HG02938 (cell line): ENCODE measurements around the gene EMC9.

ENCODE experiments used
- ATAC-seq: cut with Tn5 transposase; IDR thresholded peaks from one replicate; pipeline ENCODE4 v1.9.1; 2021; ENCODE audit warnings: mild to moderate bottlenecking, moderate library complexity; ENCODE audit not compliant: unreplicated experiment

Gene EMC9

GRCh38 chr14:24149302-24149969 lies 8.0 kb upstream of the EMC9 start:
- no peak for ATAC-seq

- ATAC-seq, result no peak
These were observed 6.5 kb upstream of the EMC9 start for GRCh38 chr14:24147761-24148428.

- peak; percentile 85 for ATAC-seq
These were observed 5.8 kb upstream of the EMC9 start, which contains the start of gene RNF31 for GRCh38 chr14:24146978-24147760. Gene RNF31 (plus strand): TSS chr14:24147498. CDS start chr14:24147699, 201 bp downstream.

DNA sequence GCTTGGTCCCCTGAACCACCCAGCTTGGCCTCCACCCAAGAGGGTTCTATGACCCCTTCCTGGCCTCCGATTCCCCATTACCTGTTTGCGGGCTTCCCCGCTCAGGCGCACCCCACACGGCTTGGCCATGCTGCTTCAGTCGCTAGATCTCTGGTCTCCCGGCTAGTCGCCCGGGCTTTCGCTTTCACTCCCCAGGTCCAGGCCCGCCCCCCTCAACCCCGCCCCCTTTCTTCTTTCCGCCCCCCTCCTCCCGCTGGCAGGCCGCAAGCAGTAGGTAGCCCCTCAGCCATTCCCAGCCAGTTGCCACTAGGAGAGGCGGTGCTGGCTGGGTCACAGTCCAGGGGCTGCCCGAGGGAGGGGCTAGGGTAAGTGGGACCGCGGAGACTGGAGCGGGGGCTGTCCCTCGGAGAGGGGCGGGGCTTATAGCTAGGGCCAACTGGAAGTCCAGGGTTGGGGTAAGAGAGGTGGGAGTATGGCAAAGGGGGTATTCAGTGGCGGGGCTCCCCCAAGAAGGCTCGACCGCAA lies 5.1 kb upstream of the EMC9 start, which contains the start of gene PSME2:
Gene PSME2, minus strand, starts transcription at position 158 of the 525 bp plus-strand sequence. Its CDS starts 29 bp downstream, at position 129.
- ATAC-seq, result peak; percentile 53

GRCh38 chr14:24145690-24146452 lies 4.5 kb upstream of the EMC9 start:
- ATAC-seq, result no peak

DNA sequence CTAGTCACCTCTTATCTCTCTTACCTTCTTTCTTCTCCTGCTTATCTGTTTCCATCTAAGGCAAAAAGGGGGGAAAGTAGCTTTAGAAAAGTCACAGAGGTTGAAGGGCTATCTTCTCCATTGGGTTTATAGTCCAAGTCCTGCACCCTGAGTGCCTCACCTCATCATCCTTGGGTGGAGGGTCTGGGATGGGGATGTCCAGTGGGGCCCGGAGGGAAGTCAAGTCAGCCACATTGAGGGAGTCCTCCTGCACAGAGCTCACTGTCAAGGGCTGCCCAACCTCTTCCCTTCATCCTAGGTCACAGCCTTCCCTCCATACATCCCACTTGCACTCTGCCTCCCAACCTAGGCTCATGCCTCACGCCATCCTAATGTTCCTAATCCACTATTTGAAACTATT lies 3.8 kb upstream of the EMC9 start:
- no peak for ATAC-seq

DNA sequence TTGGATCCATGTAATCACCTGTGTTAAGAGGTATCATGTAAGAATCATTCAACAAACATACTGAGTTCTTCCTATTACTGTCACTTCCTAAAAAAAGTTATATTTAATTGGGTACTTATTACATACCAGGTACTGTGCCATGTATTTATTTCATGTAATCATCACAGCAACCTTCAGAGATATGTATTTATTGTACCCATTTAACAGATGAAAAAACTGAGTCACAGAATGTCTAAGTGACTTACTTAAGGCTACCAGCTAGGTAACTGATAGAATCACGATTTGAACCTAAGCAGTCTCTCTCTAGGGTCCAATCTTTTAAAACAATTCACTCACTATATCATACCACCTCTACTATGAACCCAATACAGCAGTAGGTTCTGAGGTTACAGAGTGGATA lies 3.1 kb upstream of the EMC9 start:
- ATAC-seq, result no peak

- ATAC-seq, result no peak
These were observed 2.1 kb upstream of the EMC9 start for GRCh38 chr14:24143511-24143910.

GRCh38 chr14:24139272-24139934 lies 2.0 kb downstream of the EMC9 start:
- no peak for ATAC-seq

DNA sequence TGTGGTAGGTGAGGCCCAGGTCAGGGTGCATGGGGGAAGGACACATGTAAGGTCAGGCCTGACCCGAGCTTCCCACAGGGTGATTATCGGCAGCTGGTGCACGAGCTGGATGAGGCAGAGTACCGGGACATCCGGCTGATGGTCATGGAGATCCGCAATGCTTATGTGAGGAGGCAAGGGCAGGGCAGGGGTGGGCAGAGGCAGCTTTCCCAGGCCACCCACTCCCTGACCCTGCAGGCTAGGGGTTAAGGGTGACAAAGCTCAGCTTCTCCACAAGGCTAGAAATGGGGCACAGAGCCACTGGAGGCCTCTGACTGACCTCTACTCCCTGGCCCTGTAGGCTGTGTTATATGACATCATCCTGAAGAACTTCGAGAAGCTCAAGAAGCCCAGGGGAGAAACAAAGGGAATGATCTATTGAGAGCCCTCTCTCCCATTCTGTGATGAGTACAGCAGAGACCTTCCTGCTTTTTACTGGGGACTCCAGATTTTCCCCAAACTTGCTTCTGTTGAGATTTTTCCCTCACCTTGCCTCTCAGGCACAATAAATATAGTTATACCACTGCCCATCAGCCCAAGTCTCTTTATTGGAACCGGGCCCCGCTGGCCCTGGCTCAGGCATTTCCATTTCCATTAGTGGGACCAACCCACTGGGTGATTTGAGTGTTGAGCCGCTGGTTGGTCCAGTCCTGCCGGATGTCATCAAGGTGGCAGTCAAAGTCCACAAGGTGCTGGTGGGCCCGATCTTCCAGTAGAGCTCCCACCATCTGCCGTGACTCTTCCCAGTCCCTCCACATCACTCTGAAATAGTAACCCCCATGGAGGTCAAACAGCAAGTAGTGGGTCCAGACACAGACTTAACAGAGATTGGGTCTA lies 2.8 kb downstream of the EMC9 start:
- no peak for ATAC-seq

DNA sequence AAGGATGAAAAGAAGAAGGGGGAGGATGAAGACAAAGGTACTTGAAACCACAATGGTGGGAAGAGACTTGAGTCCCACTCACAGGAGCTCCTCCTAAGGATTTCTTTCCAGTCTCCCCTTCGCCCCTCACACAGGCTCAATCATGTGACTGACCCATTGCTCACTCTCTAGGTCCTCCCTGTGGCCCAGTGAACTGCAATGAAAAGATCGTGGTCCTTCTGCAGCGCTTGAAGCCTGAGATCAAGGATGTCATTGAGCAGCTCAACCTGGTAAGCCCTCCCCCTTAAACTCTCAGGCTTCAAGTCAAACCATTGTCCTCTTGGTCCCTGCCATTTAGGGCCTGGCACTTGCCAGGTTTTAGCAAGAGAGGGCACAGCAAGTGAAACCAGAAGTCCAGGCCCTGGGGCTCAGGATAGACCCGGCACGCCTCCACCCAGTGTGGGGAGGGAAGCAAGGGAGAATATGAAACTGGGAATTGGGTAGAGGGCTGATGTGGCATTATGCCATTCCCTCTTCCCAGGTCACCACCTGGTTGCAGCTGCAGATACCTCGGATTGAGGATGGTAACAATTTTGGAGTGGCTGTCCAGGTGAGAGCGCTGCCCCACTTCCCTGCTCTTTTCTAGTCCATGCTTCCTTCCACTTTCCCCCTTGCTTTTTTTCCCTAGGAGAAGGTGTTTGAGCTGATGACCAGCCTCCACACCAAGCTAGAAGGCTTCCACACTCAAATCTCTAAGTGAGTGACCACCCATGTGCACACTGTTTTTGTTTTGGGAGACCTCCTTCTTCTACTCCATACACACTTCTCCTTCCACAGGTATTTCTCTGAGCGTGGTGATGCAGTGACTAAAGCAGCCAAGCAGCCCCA lies 3.6 kb downstream of the EMC9 start:
- ATAC-seq, result no peak

- ATAC-seq, result no peak
These were observed 4.5 kb downstream of the EMC9 start for GRCh38 chr14:24136684-24137528.

DNA sequence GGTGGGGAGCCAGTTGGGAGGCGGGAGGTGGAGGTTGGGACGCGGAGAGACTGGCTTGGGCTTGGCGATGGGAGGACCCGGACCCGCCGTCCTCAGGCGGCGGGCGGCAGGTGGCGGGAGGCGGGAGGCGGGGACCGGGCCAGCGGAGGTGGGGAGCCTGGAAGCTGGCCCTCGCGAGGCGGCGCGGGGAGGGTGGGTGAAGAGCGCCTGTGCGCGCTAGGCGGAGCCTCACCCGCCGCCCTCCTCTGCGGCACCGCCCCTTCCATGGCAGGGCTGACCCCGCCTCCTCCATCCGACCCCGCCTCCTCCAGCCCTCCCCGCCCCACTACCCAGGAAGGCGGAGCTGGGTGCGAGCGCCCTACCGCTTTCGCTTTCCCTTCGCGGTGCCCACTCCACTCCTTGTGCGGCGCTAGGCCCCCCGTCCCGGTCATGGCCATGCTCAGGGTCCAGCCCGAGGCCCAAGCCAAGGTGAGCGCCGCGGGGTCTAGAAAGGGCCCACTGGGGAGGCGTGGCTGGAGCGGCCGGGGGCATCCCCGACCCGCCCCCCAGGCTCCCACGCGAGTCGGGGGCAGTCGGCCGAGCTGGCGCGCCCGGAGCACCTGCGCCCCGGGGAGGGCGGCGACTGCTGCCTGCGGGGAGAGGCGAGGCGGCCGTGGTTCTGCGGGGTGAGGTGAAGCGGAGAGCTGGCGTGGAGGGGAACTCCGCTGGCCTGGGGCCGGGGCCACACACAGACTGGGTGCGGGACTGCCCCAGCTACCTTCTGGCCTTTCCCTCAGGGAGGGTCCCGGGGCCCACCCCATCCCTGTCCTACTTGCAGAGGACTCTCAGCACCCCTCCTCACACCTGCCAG lies 5.3 kb downstream of the EMC9 start, which contains the start of gene PSME1:
Gene PSME1, plus strand, starts transcription at position 361 of the 850 bp plus-strand sequence. Its CDS starts 69 bp downstream, at position 430.
- ATAC-seq, result peak; percentile 75

DNA sequence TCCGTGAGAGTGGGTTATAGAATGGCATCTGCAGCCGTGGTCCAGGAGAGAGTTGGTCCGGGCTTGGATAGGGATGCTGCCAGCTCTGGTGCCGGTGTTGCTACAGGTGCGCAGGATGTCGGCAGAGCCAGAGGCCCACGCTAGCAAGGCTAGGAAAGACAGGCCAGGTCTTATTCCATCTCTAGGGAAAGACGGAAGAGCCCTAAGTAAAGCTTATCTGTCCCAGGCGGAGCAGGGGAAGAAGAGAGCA lies 5.9 kb downstream of the EMC9 start:
- ATAC-seq, result no peak

DNA sequence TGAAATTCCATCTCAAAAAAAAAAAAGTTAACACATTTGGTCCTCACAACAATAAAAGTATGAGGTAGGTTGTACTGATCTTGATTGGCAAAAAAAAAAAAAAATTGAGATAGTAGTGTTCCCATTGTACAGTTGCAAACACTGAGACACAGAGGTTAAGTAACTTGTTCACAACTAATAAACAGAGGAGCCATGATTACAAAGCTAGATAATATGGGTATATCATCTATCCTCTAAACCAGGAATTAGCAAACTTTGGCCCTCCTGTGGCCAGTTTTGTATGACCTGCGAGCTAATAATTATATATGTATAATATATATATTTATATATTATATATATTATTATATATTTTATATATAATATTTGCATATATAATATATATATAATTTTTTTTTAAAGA lies 7.7 kb downstream of the EMC9 start:
- no peak for ATAC-seq

- no peak for ATAC-seq
These were observed 8.4 kb downstream of the EMC9 start for GRCh38 chr14:24132976-24133375.
